ENCODE data around the gene TREH. TPM values are rescaled to one million over a fixed set of nuclear protein-coding genes. Genes with fewer than 3 reads are reported as not detected.

TREH gene
- total RNA-seq, 4 donors from 2014 or later, result 18.9 to 53.4 (median 32.6) TPM

DNA sequence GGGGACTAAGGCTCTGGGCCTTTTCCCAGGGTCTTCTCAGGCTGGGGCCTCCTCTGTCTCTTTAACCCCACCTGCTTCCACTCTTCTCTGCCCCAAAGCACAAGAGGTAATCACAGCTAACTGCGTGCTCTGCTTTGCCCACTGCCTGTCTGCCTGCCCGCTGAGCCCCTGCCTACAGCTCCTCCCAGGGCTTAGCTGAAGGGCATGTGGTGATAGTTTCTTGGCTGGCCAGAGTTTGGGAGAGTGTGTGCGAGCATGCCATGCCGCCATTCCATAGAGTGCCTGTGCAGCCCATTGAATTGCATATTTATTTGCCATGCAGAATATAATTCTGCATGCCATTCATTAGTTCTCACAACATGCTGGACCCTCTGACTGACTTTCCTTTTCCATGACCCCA, 39.6 kb downstream of the TREH start:
- H3K4me1 ChIP-seq, result peaks cover 0 to 34% (median 3%) of the 10 kb centered on the region in 4 donors
- TF ChIP-seq, protein P1, sequence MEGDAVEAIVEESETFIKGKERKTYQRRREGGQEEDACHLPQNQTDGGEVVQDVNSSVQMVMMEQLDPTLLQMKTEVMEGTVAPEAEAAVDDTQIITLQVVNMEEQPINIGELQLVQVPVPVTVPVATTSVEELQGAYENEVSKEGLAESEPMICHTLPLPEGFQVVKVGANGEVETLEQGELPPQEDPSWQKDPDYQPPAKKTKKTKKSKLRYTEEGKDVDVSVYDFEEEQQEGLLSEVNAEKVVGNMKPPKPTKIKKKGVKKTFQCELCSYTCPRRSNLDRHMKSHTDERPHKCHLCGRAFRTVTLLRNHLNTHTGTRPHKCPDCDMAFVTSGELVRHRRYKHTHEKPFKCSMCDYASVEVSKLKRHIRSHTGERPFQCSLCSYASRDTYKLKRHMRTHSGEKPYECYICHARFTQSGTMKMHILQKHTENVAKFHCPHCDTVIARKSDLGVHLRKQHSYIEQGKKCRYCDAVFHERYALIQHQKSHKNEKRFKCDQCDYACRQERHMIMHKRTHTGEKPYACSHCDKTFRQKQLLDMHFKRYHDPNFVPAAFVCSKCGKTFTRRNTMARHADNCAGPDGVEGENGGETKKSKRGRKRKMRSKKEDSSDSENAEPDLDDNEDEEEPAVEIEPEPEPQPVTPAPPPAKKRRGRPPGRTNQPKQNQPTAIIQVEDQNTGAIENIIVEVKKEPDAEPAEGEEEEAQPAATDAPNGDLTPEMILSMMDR (IDR thresholded peaks at IDR 0.05), result no peak
- TF ChIP-seq POLR2A (IDR thresholded peaks at IDR 0.05), result no peak
- H3K27me3 ChIP-seq, result no peaks in the 10 kb centered on the region
- no peak overlapping the region for H3K4me3 ChIP-seq
- peaks cover 0 to 32% (median 0%) of the 10 kb centered on the region in 3 donors for H3K36me3 ChIP-seq
- no peak for DNase-seq
- no peak overlapping the region for H3K27ac ChIP-seq
- no peaks in the 10 kb centered on the region for H3K9me3 ChIP-seq

DNA sequence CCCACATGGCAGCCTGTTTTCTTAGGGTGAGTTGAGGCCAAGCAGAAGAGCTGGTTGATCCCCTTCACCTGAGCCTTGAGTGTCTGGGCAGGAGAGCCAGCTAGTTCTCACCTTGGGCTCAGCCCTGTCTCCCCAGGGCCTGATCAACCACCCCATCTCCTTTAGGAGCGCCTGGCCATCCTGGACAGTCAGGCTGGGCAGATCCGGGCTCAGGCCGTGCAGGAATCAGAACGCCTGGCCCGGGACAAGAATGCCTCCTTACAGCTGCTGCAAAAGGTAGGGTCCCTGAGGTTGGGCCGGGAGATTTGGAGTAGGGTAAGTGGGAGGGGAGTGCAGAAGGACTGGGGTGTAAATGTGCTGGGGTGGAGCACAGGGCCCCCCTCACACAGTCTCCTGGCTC, 40.7 kb downstream of the TREH start:
- H3K4me1 ChIP-seq, result peaks cover 0 to 46% (median 6%) of the 10 kb centered on the region in 4 donors
- H3K36me3 ChIP-seq, result peaks cover 0 to 21% (median 0%) of the 10 kb centered on the region in 3 donors

DNA sequence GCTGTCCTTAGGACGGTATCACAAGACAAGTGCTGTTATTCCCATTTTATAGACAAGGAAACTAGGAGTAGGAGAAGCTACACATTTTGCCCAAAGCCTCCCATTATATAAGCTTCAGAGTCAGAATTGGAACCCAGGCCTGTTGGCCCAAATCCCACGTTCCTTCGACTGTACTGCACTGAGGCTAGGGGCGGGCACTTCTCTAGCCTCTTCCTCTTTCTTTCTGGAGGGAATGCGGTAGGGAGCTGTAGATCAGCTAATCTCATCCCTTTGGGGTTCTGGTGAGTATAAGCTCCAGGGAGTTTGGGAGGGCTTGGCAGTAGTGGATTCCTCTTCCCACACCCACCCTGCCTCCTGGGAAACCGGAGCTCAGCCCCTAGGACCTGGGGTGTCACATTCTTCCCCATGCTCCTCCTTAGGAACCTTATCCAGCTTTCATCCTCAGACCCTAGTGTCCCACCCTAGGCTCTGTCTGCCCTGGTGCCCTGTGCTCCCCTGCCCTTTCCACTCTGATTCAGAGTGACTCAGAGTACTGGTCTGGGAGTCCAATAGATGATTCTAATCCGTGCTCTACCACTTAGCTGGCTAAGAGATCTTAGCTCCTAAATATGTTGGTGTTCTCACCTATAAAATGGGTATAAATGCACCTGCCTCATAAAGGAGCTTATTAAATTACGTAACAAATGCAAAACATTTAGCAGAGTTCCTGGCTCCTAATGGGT, 42.7 kb downstream of the TREH start:
- peaks cover 0 to 59% (median 5%) of the 10 kb centered on the region in 4 donors for H3K4me1 ChIP-seq
- DNase-seq, result no peak
- H3K4me3 ChIP-seq, result no peak overlapping the region
- H3K27me3 ChIP-seq, result no peaks in the 10 kb centered on the region
- H3K36me3 ChIP-seq, result peaks cover 0 to 8% (median 0%) of the 10 kb centered on the region in 3 donors
- no peaks in the 10 kb centered on the region for H3K9me3 ChIP-seq
- TF ChIP-seq, protein P1 (IDR thresholded peaks at IDR 0.05), result no peak
- no peak for TF ChIP-seq POLR2A (IDR thresholded peaks at IDR 0.05)
- H3K27ac ChIP-seq, result no peak overlapping the region

More for the DNA sequence above, 40.7 kb downstream of the TREH start:
- Histone ChIP-seq H3K9me3 (no peaks in the 10 kb centered on the region), H3K4me3 (no peak overlapping the region), H3K27me3 (no peaks in the 10 kb centered on the region), H3K27ac (no peak overlapping the region)
- DNase-seq, result no peak
- TF ChIP-seq POLR2A (IDR thresholded peaks at IDR 0.05), result no peak
- TF ChIP-seq, protein P1 (IDR thresholded peaks at IDR 0.05), result no peak

DNA sequence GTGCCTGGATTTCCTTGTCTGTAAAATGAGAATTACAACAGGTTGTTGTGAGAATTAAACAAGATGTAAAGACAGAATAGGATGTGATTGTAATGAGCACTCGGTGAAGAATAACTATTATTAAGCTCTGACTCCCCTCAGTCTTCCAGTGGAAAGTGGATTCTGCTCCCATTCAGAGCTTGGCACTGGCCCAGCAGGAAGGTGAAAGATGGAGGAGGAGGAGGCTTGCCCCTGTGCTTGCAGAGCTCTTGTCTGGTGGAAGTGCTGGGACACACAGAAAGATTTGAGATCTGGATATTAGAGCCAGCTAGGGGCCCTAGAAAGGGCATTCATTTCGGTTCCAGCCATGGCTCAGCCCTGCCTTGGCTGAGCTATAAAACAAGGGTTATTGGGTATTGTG, 43.8 kb downstream of the TREH start:
- Histone ChIP-seq H3K9me3 (no peaks in the 10 kb centered on the region), H3K4me3 (no peak overlapping the region), H3K27ac (peak overlapping the region in 1 of 4 donors; percentile 46), H3K36me3 (peaks cover 0 to 8% (median 0%) of the 10 kb centered on the region in 3 donors), H3K27me3 (no peaks in the 10 kb centered on the region), H3K4me1 (peaks cover 0 to 60% (median 4%) of the 10 kb centered on the region in 4 donors)
- DNase-seq, result no peak
- TF ChIP-seq, protein P1 (IDR thresholded peaks at IDR 0.05), result no peak
- no peak for TF ChIP-seq POLR2A (IDR thresholded peaks at IDR 0.05)

DNA sequence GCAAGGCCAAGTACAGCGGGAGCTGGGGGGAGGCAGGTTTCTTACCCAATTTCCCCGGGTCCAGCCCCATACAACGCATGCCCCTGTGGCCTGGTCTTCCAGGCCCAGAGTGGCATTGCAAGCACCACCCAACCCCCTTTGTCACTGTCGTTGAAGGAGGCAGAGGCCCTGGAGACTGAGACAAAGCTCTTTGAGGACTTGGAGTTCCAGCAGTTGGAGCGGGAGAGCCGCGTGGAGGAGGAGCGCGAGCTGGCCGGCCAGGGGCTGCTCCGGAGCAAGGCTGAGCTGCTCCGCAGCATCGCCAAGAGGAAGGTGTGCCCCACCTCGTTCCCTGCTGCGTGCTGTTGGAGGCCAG, 44.2 kb downstream of the TREH start:
- Histone ChIP-seq H3K36me3 (peaks cover 0 to 8% (median 0%) of the 10 kb centered on the region in 3 donors), H3K4me1 (peaks cover 0 to 60% (median 4%) of the 10 kb centered on the region in 4 donors), H3K27me3 (no peaks in the 10 kb centered on the region), H3K9me3 (no peaks in the 10 kb centered on the region), H3K27ac (peak overlapping the region in 3 of 4 donors; percentile 36 to 63 (median 46)), H3K4me3 (peak overlapping the region in 2 of 4 donors; percentile 27 to 42)
- no peak for DNase-seq
- TF ChIP-seq POLR2A (IDR thresholded peaks at IDR 0.05), result no peak
- TF ChIP-seq, protein P1 (IDR thresholded peaks at IDR 0.05), result no peak
